Stimulated activated CD8-positive, alpha-beta memory T cell treated with anti-CD3 and anti-CD28 coated beads, Interleukin-15, amount 100 ng/mL, for 24 hours (primary cell): Measurements from ENCODE around the gene HNRNPAB.

Experiments used
- DNase-seq: peaks from one replicate; pipeline ENCODE4 v3.0.0-alpha.2; 2020; ENCODE audit warnings: low read depth

Gene HNRNPAB

GRCh38 chr5:178204182-178204934 is at the start of gene HNRNPAB:
Gene HNRNPAB, plus strand, starts transcription at chr5:178204533. Its CDS starts 305 bp downstream, at chr5:178204838.
- DNase-seq: peak; percentile 94

- DNase-seq: no peak
These were observed 49.3 kb upstream of the HNRNPAB start for GRCh38 chr5:178155065-178155464.

- no peak for DNase-seq
These were observed 44.2 kb upstream of the HNRNPAB start for GRCh38 chr5:178160176-178160575.

GRCh38 chr5:178162481-178162880 is 41.9 kb upstream of the HNRNPAB start:
- no peak for DNase-seq

GRCh38 chr5:178163772-178164735 is 40.3 kb upstream of the HNRNPAB start:
- DNase-seq: peak; percentile 94

- DNase-seq: no peak
These were observed 38.8 kb upstream of the HNRNPAB start for GRCh38 chr5:178165581-178165980.

- DNase-seq: no peak
These were observed 33.9 kb upstream of the HNRNPAB start for GRCh38 chr5:178170455-178170854.

- DNase-seq: no peak
These were observed 29.9 kb upstream of the HNRNPAB start for GRCh38 chr5:178174456-178174855.

- DNase-seq: no peak
These were observed 27.5 kb upstream of the HNRNPAB start for GRCh38 chr5:178176791-178177190.

GRCh38 chr5:178177569-178177968 is 26.8 kb upstream of the HNRNPAB start:
- no peak for DNase-seq

GRCh38 chr5:178180141-178180863 is 24.0 kb upstream of the HNRNPAB start:
- no peak for DNase-seq

GRCh38 chr5:178182158-178182876 is 22.0 kb upstream of the HNRNPAB start:
- no peak for DNase-seq

- no peak for DNase-seq
These were observed 17.9 kb upstream of the HNRNPAB start for GRCh38 chr5:178186427-178186826.

- no peak for DNase-seq
These were observed 17.3 kb upstream of the HNRNPAB start, which contains the start of gene GMCL2 for GRCh38 chr5:178187014-178187413. Gene GMCL2, minus strand, starts transcription at chr5:178187371. Its CDS starts 72 bp downstream, at chr5:178187299.

- DNase-seq: no peak
These were observed 14.9 kb upstream of the HNRNPAB start for GRCh38 chr5:178189433-178189832.

GRCh38 chr5:178191661-178192060 is 12.7 kb upstream of the HNRNPAB start:
- DNase-seq: no peak

GRCh38 chr5:178192244-178192643 is 12.1 kb upstream of the HNRNPAB start:
- DNase-seq: no peak

- DNase-seq: no peak
These were observed 11.5 kb upstream of the HNRNPAB start for GRCh38 chr5:178192787-178193186.

GRCh38 chr5:178193251-178193809 is 11.0 kb upstream of the HNRNPAB start:
- DNase-seq: no peak

- no peak for DNase-seq
These were observed 10.3 kb upstream of the HNRNPAB start for GRCh38 chr5:178194026-178194425.

GRCh38 chr5:178196281-178196812 is 8.0 kb upstream of the HNRNPAB start:
- no peak for DNase-seq
